ENCODE measurements around the gene TMEM72.
A peak's percentile ranks its signal among the peaks of the same experiment; 100 is the strongest.

TMEM72 gene

GRCh38 chr10:44863344-44864047, 47.6 kb upstream of the TMEM72 start:
- DNase-seq (no peak), ATAC-seq (ENCODE audit: insufficient read depth, low read depth) (no peak)
- Histone ChIP-seq H3K27me3 (ENCODE audit: insufficient read depth, low read length, poor library complexity) (peaks cover 30% of the 10 kb centered on the region), H3K4me1 (ENCODE audit: insufficient read depth, low read length) (peaks cover 14% of the 10 kb centered on the region), H3K27ac (ENCODE audit: low read length) (no peak overlapping the region), H3K4me2 (ENCODE audit: insufficient read depth, low read length) (no peak overlapping the region), H3K9me3 (ENCODE audit: insufficient read depth, low read length, severe bottlenecking) (no peaks in the 10 kb centered on the region), H3K36me3 (ENCODE audit: insufficient read depth, low read length) (no peaks in the 10 kb centered on the region), H4K20me1 (ENCODE audit: insufficient read depth, low read length) (no peaks in the 10 kb centered on the region), H3K79me2 (ENCODE audit: insufficient read depth, low read length) (no peaks in the 10 kb centered on the region), H3K9ac (ENCODE audit: low read depth, low read length) (no peak overlapping the region), H2AFZ (ENCODE audit: low read depth, low read length) (0 out of 2 replicates have a peak overlapping the region, but pooled peaks have one; percentile 85), H3K4me3 (ENCODE audit: low read depth in 1 of 2, low read length in 2 of 2) (no peak overlapping the region)
- TF ChIP-seq EZH2 (IDR thresholded peaks at IDR 0.05; ENCODE audit: borderline replicate concordance, low read depth, low read length, severe bottlenecking) (no peak), CTCF (IDR thresholded peaks at IDR 0.05; ENCODE audit: borderline replicate concordance, extremely low read depth, low read length, poor library complexity, severe bottlenecking) (peak; percentile 17)

- peak overlapping the region; percentile 85 for H2AFZ ChIP-seq (ENCODE audit: low read depth, low read length)
- peaks cover 14% of the 10 kb centered on the region for H3K4me1 ChIP-seq (ENCODE audit: insufficient read depth, low read length)
- no peaks in the 10 kb centered on the region for H3K79me2 ChIP-seq (ENCODE audit: insufficient read depth, low read length)
- no peaks in the 10 kb centered on the region for H3K36me3 ChIP-seq (ENCODE audit: insufficient read depth, low read length)
- no peak overlapping the region for H3K4me3 ChIP-seq (ENCODE audit: low read depth in 1 of 2, low read length in 2 of 2)
- H3K9me3 ChIP-seq (ENCODE audit: insufficient read depth, low read length, severe bottlenecking), result no peaks in the 10 kb centered on the region
- TF ChIP-seq EZH2 (IDR thresholded peaks at IDR 0.05; ENCODE audit: borderline replicate concordance, low read depth, low read length, severe bottlenecking), result no peak
- no peak for TF ChIP-seq CTCF (IDR thresholded peaks at IDR 0.05; ENCODE audit: borderline replicate concordance, extremely low read depth, low read length, poor library complexity, severe bottlenecking)
- DNase-seq (no peak), ATAC-seq (ENCODE audit: insufficient read depth, low read depth) (no peak)
- H3K27ac ChIP-seq (ENCODE audit: low read length), result no peak overlapping the region
- H3K4me2 ChIP-seq (ENCODE audit: insufficient read depth, low read length), result peak overlapping the region; percentile 79
- peaks cover 36% of the 10 kb centered on the region for H3K27me3 ChIP-seq (ENCODE audit: insufficient read depth, low read length, poor library complexity)
- no peaks in the 10 kb centered on the region for H4K20me1 ChIP-seq (ENCODE audit: insufficient read depth, low read length)
- H3K9ac ChIP-seq (ENCODE audit: low read depth, low read length), result 0 out of 2 replicates have a peak overlapping the region, but pooled peaks have one; percentile 37
These were observed 47.1 kb upstream of the TMEM72 start for GRCh38 chr10:44864051-44864450.

GRCh38 chr10:44864637-44865288, 46.4 kb upstream of the TMEM72 start:
- H3K27me3 ChIP-seq (ENCODE audit: insufficient read depth, low read length, poor library complexity), result peaks cover 40% of the 10 kb centered on the region
- no peak overlapping the region for H3K27ac ChIP-seq (ENCODE audit: low read length)
- no peaks in the 10 kb centered on the region for H4K20me1 ChIP-seq (ENCODE audit: insufficient read depth, low read length)
- H3K4me2 ChIP-seq (ENCODE audit: insufficient read depth, low read length), result peak overlapping the region; percentile 79
- H3K36me3 ChIP-seq (ENCODE audit: insufficient read depth, low read length), result no peaks in the 10 kb centered on the region
- H3K9me3 ChIP-seq (ENCODE audit: insufficient read depth, low read length, severe bottlenecking), result no peaks in the 10 kb centered on the region
- ATAC-seq (ENCODE audit: insufficient read depth, low read depth) (peak; percentile 97), DNase-seq (peak; percentile 85)
- peak overlapping the region; percentile 37 for H3K9ac ChIP-seq (ENCODE audit: low read depth, low read length)
- H3K79me2 ChIP-seq (ENCODE audit: insufficient read depth, low read length), result no peaks in the 10 kb centered on the region
- peak overlapping the region in 1 of 2 experiments; percentile 61; a peak in 3 of 4 replicates for H3K4me3 ChIP-seq (ENCODE audit: low read depth in 1 of 2, low read length in 2 of 2)
- peak overlapping the region; percentile 85 for H2AFZ ChIP-seq (ENCODE audit: low read depth, low read length)
- H3K4me1 ChIP-seq (ENCODE audit: insufficient read depth, low read length), result peaks cover 14% of the 10 kb centered on the region
- no peak for TF ChIP-seq EZH2 (IDR thresholded peaks at IDR 0.05; ENCODE audit: borderline replicate concordance, low read depth, low read length, severe bottlenecking)
- peak; percentile 96 for TF ChIP-seq CTCF (IDR thresholded peaks at IDR 0.05; ENCODE audit: borderline replicate concordance, extremely low read depth, low read length, poor library complexity, severe bottlenecking)

Measured in DND-41 (cell line).